Pons (tissue), 1 donor: ENCODE data around the gene ERRFI1.
"Not testable (repeated sequence)": the region's sequence is repeated elsewhere in the genome, so short reads cannot be mapped to it uniquely, and the experiment has no call there.

Experiments
- DNase-seq: peaks from one replicate; pipeline ENCODE4 v3.0.0-alpha.2; 2016; ENCODE audit warnings: low spot score

ERRFI1 gene, protein sequence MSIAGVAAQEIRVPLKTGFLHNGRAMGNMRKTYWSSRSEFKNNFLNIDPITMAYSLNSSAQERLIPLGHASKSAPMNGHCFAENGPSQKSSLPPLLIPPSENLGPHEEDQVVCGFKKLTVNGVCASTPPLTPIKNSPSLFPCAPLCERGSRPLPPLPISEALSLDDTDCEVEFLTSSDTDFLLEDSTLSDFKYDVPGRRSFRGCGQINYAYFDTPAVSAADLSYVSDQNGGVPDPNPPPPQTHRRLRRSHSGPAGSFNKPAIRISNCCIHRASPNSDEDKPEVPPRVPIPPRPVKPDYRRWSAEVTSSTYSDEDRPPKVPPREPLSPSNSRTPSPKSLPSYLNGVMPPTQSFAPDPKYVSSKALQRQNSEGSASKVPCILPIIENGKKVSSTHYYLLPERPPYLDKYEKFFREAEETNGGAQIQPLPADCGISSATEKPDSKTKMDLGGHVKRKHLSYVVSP

DNA sequence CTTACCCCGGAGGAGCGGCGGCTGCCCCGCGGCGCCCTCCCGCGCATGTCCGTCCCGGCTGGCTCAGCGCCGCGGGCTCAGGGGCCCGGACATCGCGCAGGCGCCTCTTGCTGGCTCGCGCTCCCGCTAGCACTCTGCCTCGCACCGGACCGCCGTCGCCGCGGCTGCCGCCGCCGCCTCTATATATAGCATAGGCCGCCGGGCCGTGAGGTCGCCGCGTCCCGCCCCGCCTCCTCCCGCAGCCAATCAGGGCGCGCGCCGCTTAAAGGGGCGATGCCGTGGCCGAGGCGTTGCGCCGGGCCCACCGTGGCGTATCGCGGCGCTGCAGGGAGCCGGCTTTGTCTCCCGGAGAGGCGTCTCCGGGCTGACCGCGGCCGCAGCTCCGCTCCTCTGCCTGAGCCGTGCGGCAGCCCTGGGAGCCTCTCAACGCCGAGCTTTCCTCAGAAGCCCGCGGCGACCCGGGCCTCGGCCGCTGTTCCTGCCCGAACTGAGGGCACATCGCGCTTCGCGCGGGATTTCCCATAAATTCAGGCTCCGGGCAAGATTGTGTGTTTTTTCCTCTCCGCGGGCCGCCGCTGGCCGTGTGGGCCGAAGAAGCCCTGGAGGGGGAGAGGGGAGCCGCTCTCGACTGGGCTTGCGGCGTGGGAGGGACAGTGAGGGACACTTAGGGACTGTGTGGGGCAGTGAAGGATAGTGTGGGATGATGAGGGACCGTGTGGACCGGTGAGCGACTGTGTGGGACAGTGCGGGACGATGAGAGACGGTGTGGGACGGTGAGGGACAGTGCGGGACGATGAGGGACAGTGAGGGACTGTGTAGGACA, at the start of gene ERRFI1:
Gene ERRFI1 (minus strand): TSS at position 157 of the 823 bp plus-strand sequence. CDS start 10,690 bp downstream, outside the sequence.
- DNase-seq: peak; percentile 90

DNA sequence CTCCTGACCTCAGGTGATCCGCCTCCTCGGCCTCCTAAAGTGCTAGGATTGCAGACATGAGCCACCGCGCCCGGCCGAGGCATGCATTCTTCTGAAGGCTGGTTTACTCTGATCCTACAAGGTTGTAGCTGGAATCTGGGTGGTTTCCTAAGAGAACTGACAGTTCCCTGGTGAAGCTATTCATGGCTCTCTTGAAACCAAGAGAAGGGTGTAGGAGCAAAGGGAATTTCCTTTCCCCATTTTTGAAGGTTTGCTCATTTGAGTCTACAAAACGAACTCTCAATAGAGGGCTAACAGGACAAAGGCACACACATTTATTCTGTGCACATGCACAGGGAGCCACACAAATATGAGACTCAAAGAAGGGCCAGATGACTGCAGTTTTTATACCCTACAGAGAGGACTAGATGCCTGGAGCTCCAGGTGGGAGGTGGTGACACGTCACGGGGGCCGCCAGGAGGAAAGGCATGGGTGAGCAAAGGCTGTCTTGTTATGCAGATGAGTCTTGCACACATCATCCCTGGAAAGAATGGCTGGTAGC, 49.5 kb upstream of the ERRFI1 start:
- DNase-seq: no peak

DNA sequence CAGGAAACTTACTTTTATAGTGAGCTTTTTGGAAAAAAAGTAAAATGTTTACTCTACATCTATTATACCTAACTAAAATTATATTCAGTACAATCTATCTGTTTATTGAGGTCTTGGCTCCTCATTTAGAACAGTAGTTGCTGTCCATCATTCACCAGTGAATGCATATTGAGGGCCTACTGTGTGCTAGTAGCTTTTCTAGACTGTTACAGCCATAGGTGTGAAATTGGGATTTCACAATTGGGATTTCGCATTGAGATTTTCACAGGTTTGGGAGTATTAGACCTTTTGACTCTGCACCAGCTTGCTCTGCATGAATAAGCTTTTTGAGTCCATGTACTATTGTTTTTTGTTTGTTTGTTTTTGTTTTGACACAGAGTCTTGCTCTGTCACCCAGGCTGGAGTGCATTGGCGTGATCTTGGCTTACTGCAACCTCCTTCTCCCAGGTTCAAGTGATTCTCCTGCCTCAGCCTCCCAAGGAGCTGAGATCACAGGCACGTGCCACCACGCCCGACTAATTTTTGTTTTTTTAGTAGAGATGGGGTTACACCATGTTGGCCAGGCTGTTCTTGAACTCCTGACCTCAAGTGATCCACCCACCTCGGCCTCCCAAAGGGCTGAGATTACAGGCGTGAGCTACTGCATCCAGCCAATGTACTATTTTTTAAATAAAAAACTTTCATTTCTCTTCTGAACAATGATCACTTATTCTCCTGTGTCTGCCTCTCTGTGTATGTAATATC, 47.2 kb upstream of the ERRFI1 start:
- no peak for DNase-seq

DNA sequence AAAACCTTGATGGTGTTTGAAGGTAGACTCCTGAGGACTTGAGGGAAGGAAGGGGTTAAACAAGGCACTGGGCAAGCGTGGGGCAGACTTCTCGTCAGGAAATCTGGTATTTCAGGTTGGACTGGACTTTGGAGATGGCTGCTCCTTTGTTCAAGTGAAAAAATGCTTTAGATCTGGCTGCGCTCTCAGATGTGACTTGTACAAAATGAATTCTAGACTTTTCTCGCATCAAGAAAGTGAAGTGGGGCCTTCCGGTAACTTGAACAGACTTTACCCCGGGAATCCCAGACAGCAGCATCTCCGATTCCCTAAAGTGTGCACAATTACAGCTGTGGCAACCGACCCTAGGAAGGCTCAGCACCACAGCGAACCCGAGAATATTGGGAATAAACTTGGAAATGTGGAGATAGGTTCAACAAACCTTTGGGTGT, 44.3 kb upstream of the ERRFI1 start:
- DNase-seq: no peak

DNA sequence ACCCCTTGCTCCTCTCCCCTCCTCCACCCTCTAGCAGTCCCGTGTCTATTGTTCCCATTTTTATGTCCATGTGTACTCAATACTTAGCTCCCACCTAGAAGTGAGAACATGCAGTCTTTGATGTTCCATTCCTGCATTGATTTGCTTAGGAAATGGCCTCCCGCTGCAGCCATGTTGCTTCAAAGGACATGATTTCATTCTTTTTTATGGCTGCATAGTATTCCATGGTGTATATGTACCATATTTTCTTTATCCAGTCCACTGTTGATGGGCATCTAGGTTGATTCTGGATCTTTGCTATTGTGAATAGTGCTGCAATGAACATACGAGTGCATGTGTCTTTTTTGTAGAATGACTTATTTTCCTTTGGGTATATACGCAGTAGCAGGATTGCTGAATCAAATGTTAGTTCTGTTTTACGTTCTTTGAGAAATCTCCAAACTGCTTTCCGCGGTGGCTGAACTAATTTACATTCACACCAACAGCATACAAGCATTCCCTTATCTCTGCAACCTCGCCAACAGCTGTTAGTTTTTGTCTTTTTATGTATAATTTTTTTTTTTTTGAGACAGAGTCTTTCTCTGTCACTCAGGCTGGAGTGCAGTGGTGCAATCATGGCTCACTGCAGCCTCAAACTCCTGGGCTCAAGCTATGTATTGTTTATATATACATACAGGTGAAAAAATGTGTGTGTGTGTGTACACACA, 43.7 kb upstream of the ERRFI1 start:
- not testable (repeated sequence) for DNase-seq

DNA sequence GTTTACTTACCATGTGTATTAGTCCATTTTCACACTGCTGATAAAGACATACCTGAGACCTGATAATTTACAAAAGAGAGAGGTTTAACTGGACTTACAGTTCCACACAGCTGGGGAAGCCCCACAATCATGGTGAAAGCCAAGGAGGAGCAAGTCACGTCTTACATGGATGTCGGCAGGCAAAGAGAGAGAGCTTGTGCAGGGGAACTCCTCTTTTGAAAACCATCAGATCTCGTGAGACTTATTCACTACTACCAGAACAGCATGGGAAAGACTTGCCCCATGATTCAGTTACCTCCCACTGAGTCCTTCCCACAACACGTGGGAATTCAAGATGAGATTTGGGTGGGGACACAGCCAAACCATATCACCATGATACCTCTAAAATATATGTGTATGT, 39.3 kb upstream of the ERRFI1 start:
- no peak for DNase-seq

DNA sequence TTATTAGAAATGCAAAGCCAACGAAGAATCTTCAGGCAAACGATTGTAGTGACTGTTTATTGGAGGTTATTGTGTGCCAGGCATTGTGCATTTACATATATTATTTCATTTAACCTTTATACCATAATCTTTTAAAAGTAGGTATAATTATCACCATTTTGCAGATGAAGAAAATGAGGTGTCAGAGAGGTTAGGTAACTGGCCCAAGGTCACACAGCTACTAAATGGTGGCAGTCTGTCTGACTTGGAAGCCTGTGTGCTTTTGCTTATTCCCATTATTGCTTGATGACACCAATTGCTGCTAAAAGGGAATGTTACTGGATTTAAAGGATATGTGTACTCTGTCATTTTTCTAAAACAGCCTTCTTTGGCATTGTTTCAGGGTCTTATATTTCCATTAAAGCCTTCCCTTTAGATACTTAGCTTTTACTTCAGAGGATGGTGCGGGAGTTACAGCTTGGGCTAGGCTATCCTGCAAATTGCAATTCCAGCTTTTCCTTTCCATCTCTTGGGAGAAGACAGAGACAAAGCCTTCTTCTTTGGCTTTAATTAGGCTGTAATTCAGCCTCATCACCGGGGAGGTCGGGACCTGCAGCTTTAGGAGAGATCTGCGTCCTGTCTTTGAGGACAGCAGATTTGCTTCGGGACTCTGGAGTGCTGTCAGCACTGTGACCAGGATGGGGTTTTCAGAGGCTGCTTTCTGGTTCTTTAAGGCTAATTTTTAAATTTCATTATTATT, 37.4 kb upstream of the ERRFI1 start:
- DNase-seq: no peak

DNA sequence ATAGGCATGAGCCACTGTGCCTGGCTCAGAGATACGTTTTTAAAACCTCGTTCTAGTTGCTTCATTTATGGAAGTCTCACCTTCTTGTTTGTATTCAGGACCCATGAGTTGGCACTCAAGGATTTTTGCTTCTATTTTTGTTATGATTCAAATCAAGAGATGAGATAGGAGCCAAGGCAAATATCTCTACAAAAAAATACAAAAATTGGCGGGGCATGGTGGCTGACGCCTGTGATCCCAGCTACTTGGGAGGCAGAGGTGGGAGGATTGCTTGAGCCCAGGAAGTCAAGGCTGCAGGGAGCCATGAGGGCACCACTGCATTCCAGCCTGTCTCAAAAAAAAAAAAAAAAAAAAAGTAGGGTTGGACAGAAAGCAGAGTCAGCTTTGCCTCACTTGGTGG, 36.8 kb upstream of the ERRFI1 start:
- no peak for DNase-seq

DNA sequence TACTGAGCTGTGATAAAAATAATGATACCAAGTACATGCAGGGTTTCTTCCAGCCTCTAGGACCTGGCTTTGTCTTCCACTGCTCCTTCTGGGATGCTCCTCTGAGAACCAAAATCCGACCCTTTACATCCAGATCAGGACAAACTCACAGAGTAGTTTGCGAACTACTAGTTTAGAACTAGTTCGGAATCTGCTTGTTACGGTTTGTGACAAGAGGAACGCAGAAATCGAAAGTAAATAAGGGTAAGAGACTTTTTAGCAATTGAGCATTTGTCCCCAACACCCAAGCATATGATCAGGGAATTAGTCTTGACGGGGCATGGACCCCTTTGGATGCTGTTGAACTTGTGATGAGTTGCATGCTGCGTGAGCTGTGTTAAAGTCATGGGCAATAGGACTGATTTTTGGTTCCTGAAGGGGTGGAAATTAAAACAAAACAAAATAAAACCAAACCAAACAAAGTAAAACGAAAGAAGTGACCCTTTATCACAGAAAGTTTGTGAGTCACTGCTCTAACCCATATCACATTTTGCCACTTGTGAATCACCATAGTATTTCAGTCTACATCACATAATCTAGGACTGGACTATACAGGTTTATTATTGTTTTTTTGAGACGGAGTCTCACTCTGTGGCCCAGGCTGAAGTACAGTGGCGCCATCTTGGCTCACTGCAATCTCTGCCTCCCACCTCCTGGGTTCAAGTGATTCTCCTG, 35.7 kb upstream of the ERRFI1 start:
- no peak for DNase-seq

DNA sequence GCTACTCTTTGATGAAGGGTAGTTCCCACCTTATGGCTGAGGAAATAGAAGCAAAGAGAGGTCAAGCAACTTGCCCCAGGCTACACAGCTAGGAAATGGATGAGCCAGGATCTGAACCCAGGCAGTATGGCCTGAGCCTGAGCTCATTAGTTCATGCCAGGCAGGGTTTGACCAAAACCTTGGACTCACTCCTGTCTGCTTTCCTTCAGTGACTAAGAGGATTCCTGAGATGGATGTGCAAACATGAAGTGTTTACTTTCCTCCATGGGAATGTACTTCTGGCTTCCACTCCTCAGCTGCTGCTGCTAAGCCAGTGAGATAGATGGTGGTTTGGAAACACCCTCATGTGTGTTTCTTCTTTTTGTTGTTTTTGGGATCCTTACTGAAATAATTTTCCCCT, 35.1 kb upstream of the ERRFI1 start:
- DNase-seq: no peak

DNA sequence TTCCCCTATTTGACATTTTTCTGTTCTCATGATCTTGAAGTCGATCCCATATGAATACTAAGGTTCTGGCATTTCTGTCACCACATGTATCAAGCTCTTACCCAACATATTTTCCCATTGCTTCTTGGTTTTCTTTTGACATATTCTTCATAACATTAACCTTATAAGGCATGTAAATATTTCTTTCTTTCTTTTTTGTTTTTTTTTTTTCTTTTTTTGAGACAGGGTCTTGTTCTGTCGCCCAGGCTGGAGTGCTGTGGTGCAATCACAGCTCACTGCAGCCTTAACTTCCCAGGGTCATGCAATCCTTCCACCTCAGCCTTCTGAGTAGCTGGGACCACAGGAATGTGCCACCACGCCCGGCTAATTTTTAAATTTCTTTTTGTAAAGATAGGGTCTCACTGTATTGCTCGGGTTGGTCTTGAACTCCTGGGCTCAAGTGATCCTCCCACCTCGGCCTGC, 33.1 kb upstream of the ERRFI1 start:
- no peak for DNase-seq

DNA sequence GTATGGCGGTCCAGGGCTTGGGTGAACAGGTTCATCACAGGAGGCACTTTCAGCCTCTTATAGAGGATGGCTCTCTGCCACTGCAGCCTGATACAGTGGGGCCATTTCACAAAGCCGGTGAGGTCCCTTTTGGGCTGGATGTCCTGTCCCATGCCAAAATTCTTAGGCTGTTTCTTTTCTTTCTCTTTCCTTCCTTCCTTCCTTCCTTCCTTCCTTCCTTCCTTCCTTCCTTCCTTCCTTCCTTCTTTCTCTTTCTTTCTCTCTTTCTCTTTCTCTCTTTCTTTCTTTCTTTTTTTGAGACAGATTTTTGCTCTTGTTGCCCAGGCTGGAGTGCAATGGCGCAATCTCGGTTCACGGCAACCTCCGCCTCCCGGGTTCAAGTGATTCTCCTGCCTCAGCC, 31.7 kb upstream of the ERRFI1 start:
- DNase-seq: not testable (repeated sequence)

DNA sequence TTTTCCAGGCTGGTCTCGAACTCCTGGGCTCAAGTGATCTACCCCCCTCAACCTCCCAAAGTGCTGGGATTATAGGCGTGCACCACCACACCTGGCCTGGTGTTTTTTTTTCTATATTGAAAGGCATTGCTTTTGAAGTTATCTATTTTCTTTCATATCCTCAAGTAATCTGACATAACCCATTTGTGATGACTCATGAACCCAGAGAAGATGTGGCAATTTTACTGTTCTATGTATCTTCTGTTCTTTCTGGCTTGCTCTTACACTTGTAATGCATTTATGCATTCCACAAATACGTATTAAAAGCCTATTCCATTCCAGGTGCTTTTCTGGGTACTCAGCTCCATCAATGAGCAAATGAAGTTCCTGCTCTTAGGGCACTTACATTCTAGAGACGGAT, 29.9 kb upstream of the ERRFI1 start:
- DNase-seq: no peak

DNA sequence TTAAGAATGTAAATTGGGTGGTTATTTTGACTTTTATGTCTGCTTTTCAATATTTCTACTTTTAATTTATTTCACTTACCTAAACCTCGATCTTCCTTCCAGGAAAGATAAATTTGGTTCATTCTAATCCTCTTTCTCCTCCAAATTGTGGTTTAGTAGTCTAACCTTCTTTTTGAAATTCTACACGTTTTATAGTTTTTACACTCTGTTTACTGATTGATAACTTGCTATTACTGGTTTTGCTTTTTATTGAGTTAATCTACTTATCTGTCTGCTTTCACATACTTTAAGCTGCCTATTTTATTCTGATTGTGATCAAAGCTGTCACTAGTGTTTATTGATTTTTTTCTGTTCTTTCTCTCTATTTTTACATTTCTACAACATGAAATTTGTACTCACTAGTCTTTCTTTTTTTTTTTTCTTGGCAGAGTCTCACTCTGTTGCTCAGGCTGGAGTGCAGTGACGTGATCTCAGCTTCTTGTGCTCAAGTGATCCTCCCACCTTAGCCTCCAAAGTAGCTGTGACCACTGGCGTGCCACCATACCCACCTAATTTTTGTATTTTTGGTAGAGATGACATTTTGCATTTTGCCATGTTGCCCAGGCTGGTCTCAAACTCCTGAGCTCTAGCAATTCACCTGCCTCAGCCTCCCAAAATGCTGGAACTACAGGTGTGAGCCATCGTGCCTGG, 27.9 kb upstream of the ERRFI1 start:
- DNase-seq: no peak

DNA sequence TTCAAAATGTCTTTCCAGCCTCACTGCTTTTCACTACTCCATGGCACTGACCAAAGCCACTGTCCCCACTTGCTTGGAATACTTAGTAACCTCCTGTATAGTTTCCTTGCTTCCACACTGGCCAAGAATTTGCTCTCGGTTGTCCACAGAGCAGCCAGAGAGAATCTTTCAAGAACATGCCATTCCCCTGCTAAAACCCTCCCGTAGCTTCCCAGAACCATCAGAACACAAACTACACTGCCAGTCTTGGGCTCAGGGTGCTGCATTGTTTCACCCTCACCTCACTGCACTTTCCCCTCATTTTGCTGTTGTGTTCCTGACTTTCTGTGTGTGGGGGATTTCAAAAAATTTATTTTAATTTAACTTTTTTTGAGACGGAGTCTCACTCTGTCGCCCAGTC, 25.5 kb upstream of the ERRFI1 start:
- no peak for DNase-seq

DNA sequence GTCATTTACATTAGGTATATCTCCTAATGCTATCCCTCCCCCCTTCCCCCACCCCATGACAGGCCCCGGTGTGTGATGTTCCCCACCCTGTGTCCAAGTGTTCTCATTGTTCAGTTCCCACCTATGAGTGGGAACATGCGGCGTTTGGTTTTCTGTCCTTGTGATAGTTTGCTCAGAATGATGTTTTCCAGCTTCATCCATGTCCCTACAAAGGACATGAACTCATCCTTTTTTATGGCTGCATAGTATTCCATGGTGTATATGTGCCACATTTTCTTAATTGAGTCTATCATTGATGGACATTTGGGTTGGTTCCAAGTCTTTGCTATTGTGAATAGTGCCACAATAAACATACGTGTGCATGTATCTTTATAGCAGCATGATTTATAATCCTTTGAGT, 23.1 kb upstream of the ERRFI1 start:
- not testable (repeated sequence) for DNase-seq

DNA sequence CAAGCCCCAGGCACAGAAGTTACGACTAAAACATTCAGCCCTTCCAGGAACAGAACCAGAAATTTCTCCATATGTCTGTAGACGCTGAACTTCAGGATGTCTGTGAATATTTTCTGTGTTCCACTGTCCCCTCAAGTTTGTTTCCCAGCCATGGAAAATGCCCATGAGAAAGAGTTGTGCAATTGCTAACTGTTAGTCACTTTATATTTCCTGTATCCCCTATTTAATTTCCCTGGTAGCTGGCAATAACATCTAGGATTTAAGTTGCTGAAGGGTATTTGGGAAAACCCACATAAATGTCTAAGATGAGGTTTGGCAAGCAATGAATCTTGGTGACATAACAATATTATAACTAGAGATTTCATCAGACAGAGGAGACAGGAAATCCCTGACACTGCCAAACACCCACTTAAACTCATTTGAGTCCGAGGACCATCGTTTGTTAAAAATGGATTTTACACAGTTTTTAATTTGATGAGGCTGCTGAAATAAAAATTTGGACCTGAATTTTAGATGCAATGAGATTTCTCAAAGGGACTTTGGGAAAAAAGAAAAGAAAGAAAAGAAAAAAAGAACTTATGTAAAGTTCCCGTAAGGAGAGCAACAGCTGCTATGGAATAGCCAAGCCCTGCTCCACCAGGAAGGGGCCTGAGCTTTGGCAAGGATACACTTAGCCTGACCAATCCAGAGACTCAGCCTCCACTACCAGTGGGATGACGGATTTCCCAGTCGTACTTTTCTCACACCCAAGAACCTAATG, 21.8 kb upstream of the ERRFI1 start:
- DNase-seq: no peak

DNA sequence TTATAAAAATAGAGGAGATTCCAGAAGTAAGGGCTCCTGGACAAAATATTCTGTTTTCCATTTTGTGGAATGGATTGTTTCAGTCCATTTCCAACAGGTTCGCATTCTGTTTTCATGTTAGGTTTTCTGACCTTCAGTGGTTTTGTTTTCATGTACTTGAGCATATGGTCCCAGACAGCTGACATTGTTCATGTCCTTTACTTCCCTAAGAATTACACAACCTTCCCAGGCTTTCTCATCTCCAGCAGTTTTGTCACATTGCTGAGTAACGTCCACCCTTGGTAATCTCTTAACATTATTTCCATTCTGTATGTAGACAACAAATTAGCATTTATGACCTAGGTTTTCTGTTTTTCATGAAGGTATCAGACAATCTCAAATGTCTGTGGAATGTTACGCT, 21.0 kb upstream of the ERRFI1 start:
- DNase-seq: no peak

DNA sequence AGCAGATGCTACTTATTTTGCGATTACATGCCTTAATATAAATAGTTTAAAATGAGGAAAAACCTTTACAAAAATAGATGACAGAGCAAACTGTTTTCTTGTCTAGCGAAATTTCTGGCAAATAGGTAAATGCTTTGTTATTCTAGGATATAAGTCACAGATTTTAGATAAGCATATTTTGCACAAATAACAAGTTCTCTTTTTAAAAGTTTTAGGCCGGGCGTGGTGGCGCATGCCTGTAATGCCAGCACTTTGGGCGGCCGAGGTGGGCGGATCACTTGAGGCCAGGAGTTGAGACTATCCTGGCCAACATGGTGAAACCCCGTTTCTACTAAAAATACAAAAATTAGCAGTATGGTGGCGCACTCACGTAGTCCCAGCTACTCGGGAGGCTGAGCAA, 20.3 kb upstream of the ERRFI1 start:
- DNase-seq: no peak
